HG02970 (cell line): Measurements from ENCODE around the gene FERD3L.
"Not testable (repeated sequence)": the region's sequence is repeated elsewhere in the genome, so short reads cannot be mapped to it uniquely, and the experiment has no call there.

Source experiments
- ATAC-seq: cut with Tn5 transposase; IDR thresholded peaks from one replicate; pipeline ENCODE4 v1.9.1; 2021; ENCODE audit warnings: mild to moderate bottlenecking, moderate library complexity, moderate number of reproducible peaks; ENCODE audit not compliant: unreplicated experiment, low FRiP score

FERD3L gene

GRCh38 chr7:19144661-19145433 lies at the start of gene FERD3L:
Gene FERD3L, minus strand, starts transcription at chr7:19145421. Its CDS starts 59 bp downstream, at chr7:19145362.
- ATAC-seq, result no peak

GRCh38 chr7:19194417-19194816 lies 49.2 kb upstream of the FERD3L start:
- not testable (repeated sequence) for ATAC-seq

GRCh38 chr7:19181634-19182033 lies 36.4 kb upstream of the FERD3L start:
- no peak for ATAC-seq

GRCh38 chr7:19178595-19178994 lies 33.4 kb upstream of the FERD3L start:
- ATAC-seq, result no peak

- ATAC-seq, result no peak
Observed at GRCh38 chr7:19177269-19177668, 32.0 kb upstream of the FERD3L start.

GRCh38 chr7:19175241-19175640 lies 30.0 kb upstream of the FERD3L start:
- ATAC-seq, result no peak

GRCh38 chr7:19161671-19162070 lies 16.4 kb upstream of the FERD3L start:
- ATAC-seq, result no peak

- no peak for ATAC-seq
Observed at GRCh38 chr7:19146699-19147098, 1.5 kb upstream of the FERD3L start.

- no peak for ATAC-seq
Observed at GRCh38 chr7:19145434-19146115, 354 bp upstream of the FERD3L start.

GRCh38 chr7:19143881-19144574 lies 1.2 kb downstream of the FERD3L start:
- no peak for ATAC-seq

GRCh38 chr7:19139706-19140327 lies 5.4 kb downstream of the FERD3L start:
- no peak for ATAC-seq

GRCh38 chr7:19133886-19134285 lies 11.3 kb downstream of the FERD3L start:
- ATAC-seq, result no peak

GRCh38 chr7:19133390-19133789 lies 11.8 kb downstream of the FERD3L start:
- ATAC-seq, result no peak

- no peak for ATAC-seq
Observed at GRCh38 chr7:19128856-19129255, 16.4 kb downstream of the FERD3L start.

GRCh38 chr7:19121977-19122588 lies 23.1 kb downstream of the FERD3L start:
- no peak for ATAC-seq

- no peak for ATAC-seq
Observed at GRCh38 chr7:19119870-19120486, 25.2 kb downstream of the FERD3L start.

- ATAC-seq, result no peak
Observed at GRCh38 chr7:19119372-19119771, 25.8 kb downstream of the FERD3L start.

GRCh38 chr7:19118636-19119371 lies 26.4 kb downstream of the FERD3L start:
- no peak for ATAC-seq

GRCh38 chr7:19117870-19118608 lies 27.2 kb downstream of the FERD3L start:
- no peak for ATAC-seq
